Renal cortical epithelial cell (primary cell): ENCODE measurements around the gene PNPLA7. TPM values are rescaled to one million over a fixed set of nuclear protein-coding genes. Genes with fewer than 3 reads are reported as not detected.
"Not testable (repeated sequence)": the region's sequence is repeated elsewhere in the genome, so short reads cannot be mapped to it uniquely, and the experiment has no call there.

Experiments
- DNase-seq: peaks from one replicate; pipeline ENCODE4 v3.0.0-alpha.2; 2011; ENCODE audit warnings: low read depth
- total RNA-seq: library from RNA; depleted of rRNA; stranded (reverse); fragments of >200 nt; gene quantifications from 2 replicates; pipeline ENCODE4 v1.2.3, GENCODE V29; 2014

PNPLA7 gene
- total RNA-seq, 1 donor from 2014 or later, result 1.2 TPM

GRCh38 chr9:137515338-137515724 lies 34.9 kb downstream of the PNPLA7 start:
- DNase-seq, result no peak

GRCh38 chr9:137514691-137515337 lies 35.4 kb downstream of the PNPLA7 start:
- DNase-seq, result no peak

GRCh38 chr9:137513801-137514570 lies 36.2 kb downstream of the PNPLA7 start:
- DNase-seq, result not testable (repeated sequence)

- not testable (repeated sequence) for DNase-seq
These were observed 37.1 kb downstream of the PNPLA7 start for GRCh38 chr9:137513136-137513535.

GRCh38 chr9:137511758-137512463 lies 38.3 kb downstream of the PNPLA7 start:
- no peak for DNase-seq

GRCh38 chr9:137511126-137511525 lies 39.1 kb downstream of the PNPLA7 start:
- DNase-seq, result peak; percentile 56

- no peak for DNase-seq
These were observed 41.0 kb downstream of the PNPLA7 start for GRCh38 chr9:137509198-137509597.

- DNase-seq, result no peak
These were observed 43.5 kb downstream of the PNPLA7 start for GRCh38 chr9:137506702-137507171.

GRCh38 chr9:137506274-137506673 lies 43.9 kb downstream of the PNPLA7 start:
- DNase-seq, result no peak

- no peak for DNase-seq
These were observed 44.6 kb downstream of the PNPLA7 start for GRCh38 chr9:137505421-137506140.

- no peak for DNase-seq
These were observed 45.8 kb downstream of the PNPLA7 start for GRCh38 chr9:137504432-137504777.

- DNase-seq, result no peak
These were observed 47.9 kb downstream of the PNPLA7 start for GRCh38 chr9:137502008-137502911.

GRCh38 chr9:137501457-137501856 lies 48.7 kb downstream of the PNPLA7 start:
- no peak for DNase-seq

- DNase-seq, result no peak
These were observed 49.4 kb downstream of the PNPLA7 start for GRCh38 chr9:137500666-137501397.

- DNase-seq, result no peak
These were observed 50.1 kb downstream of the PNPLA7 start for GRCh38 chr9:137499858-137500661.

GRCh38 chr9:137499416-137499815 lies 50.8 kb downstream of the PNPLA7 start:
- DNase-seq, result no peak

- DNase-seq, result no peak
These were observed 51.5 kb downstream of the PNPLA7 start for GRCh38 chr9:137498720-137499150.

GRCh38 chr9:137497921-137498719 lies 52.1 kb downstream of the PNPLA7 start:
- no peak for DNase-seq
